Activated CD8-positive, alpha-beta T cell treated with anti-CD3 and anti-CD28 coated beads, Interleukin-2, amount 10 ng/mL, durations not matched to agents 7 days and 5 days (primary cell): Measurements from ENCODE around the gene DMRT2. TPM values are rescaled to one million over a fixed set of nuclear protein-coding genes. Genes with fewer than 3 reads are reported as not detected.

ENCODE experiments used
- ATAC-seq: fragments of 150-1000 bp; cut with Tn5 transposase; one replicate; pipeline ENCODE4 v1.10.0; 2021; ENCODE audit warnings: moderate library complexity
- CTCF ChIA-PET: fragments of 350-600 bp; sonication (Branson Sonifier 250); formaldehyde crosslinking; loops from one replicate; lab custom pipeline; 2021; ENCODE audit warnings: antibody characterized with exemption; lab: Charles Lee
- POLR2A ChIA-PET: fragments of 350-600 bp; sonication (Branson Sonifier 250); formaldehyde crosslinking; loops from one replicate; lab custom pipeline; 2021; ENCODE audit warnings: antibody characterized with exemption; lab: Charles Lee
- DNase-seq: peaks from one replicate; pipeline ENCODE4 v3.0.0-alpha.2; 2020
- H3K27ac Mint-ChIP-seq: one replicate; pipeline ENCODE4 v1.8.0; 2021; ENCODE audit warnings: mild to moderate bottlenecking, mixed read lengths
- H3K27me3 Mint-ChIP-seq: one replicate; pipeline ENCODE4 v1.8.0; 2021; ENCODE audit warnings: low read depth, mixed read lengths
- H3K36me3 Mint-ChIP-seq: one replicate; pipeline ENCODE4 v1.8.0; 2021; ENCODE audit warnings: low read depth, mixed read lengths
- H3K4me1 Mint-ChIP-seq: one replicate; pipeline ENCODE4 v1.8.0; 2021; ENCODE audit warnings: low read depth, mixed read lengths
- H3K4me3 Mint-ChIP-seq: one replicate; pipeline ENCODE4 v1.8.0; 2021; ENCODE audit warnings: mild to moderate bottlenecking, mixed read lengths
- H3K9me3 Mint-ChIP-seq: one replicate; pipeline ENCODE4 v1.8.0; 2022; ENCODE audit warnings: mixed read lengths; ENCODE audit not compliant: insufficient read depth
- total RNA-seq, 2 experiments: library from RNA; stranded (reverse); gene quantifications; one replicate each; pipeline ENCODE4 v1.2.3, GENCODE V29; 2021

Gene DMRT2
- total RNA-seq, 2 experiments from 2014 or later = not detected

GRCh38 chr9:1100201-1100600 lies 50.0 kb downstream of the DMRT2 start:
- ChIA-PET CTCF (no interaction called here), POLR2A (no interaction called here)
- no peaks in the 10 kb centered on the region for H3K9me3 Mint-ChIP-seq
- peaks cover 4% of the 10 kb centered on the region for H3K27me3 Mint-ChIP-seq
- ATAC-seq (no peak), DNase-seq (no peak)
- H3K4me3 Mint-ChIP-seq = no peak overlapping the region
- no peak overlapping the region for H3K27ac Mint-ChIP-seq
- no peaks in the 10 kb centered on the region for H3K36me3 Mint-ChIP-seq
- no peaks in the 10 kb centered on the region for H3K4me1 Mint-ChIP-seq

- no peaks in the 10 kb centered on the region for H3K9me3 Mint-ChIP-seq
- no peaks in the 10 kb centered on the region for H3K4me1 Mint-ChIP-seq
- DNase-seq (no peak), ATAC-seq (no peak)
- peaks cover 4% of the 10 kb centered on the region for H3K27me3 Mint-ChIP-seq
- H3K27ac Mint-ChIP-seq = no peak overlapping the region
- H3K36me3 Mint-ChIP-seq = no peaks in the 10 kb centered on the region
- no peak overlapping the region for H3K4me3 Mint-ChIP-seq
- ChIA-PET CTCF (no interaction called here), POLR2A (no interaction called here)
Measured at GRCh38 chr9:1100945-1101344, 50.8 kb downstream of the DMRT2 start.

DNA sequence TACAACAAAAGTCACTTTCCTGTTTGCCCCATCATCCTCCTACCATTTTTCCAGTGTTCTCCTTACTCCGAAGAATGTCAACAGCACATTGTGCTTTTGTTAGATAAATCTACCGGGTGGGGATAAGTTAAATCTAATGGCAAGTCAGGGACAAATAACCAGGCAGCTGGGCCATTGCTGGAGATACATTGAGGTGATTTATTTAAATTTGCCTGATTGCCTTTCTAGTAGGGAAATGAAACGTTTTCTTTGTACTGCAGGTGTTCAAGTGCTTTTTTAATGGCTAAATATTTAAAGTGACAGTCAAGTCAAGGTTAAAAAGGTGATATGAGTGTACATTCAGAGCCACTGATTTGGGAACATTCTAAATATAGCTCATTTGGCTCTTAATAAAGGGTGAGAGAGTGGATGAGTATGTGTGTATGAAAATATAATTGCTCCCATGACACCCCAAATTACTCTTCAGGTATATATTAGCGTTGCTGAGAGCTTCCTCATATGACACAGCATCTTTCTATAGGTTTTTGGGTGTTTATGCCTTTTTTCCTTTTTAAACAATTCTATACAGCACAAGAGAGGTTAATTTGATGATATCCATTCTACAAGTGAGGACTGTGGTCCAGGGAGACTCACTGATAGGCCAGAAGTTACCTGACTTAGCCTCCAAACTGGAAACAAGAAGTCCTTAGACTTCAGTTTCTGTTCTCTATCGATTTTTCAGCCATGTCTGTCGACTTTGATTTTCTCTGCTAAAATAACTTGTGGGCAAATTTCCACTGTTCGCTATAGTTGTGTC lies 51.9 kb downstream of the DMRT2 start:
- no peak overlapping the region for H3K27ac Mint-ChIP-seq
- POLR2A ChIA-PET = no interaction called here
- no peaks in the 10 kb centered on the region for H3K4me1 Mint-ChIP-seq
- no peaks in the 10 kb centered on the region for H3K9me3 Mint-ChIP-seq
- H3K36me3 Mint-ChIP-seq = no peaks in the 10 kb centered on the region
- ATAC-seq (no peak), DNase-seq (no peak)
- H3K4me3 Mint-ChIP-seq = no peak overlapping the region
- peaks cover 4% of the 10 kb centered on the region for H3K27me3 Mint-ChIP-seq
- CTCF ChIA-PET = no interaction called here

GRCh38 chr9:1102642-1102970 lies 52.4 kb downstream of the DMRT2 start:
- no peaks in the 10 kb centered on the region for H3K36me3 Mint-ChIP-seq
- no peak overlapping the region for H3K27ac Mint-ChIP-seq
- ATAC-seq (no peak), DNase-seq (no peak)
- peaks cover 2% of the 10 kb centered on the region for H3K9me3 Mint-ChIP-seq
- CTCF ChIA-PET = no interaction called here
- peaks cover 4% of the 10 kb centered on the region for H3K27me3 Mint-ChIP-seq
- no peaks in the 10 kb centered on the region for H3K4me1 Mint-ChIP-seq
- POLR2A ChIA-PET = no interaction called here
- no peak overlapping the region for H3K4me3 Mint-ChIP-seq

Other genes with a start within 250 kb of the DMRT2 start
- not detected for gene DMRT1, start 208.7 kb upstream of the DMRT2 start, total RNA-seq
- not detected for gene DMRT3, start 73.7 kb upstream of the DMRT2 start, total RNA-seq